Fibroblast of the conjunctiva (primary cell): Measurements from ENCODE around the gene TMEM151B.

Experiments used
- DNase-seq: peaks from one replicate; pipeline ENCODE4 v3.0.0-alpha.2; 2010; ENCODE audit warnings: low read depth

TMEM151B gene

GRCh38 chr6:44250718-44251123 is 19.5 kb upstream of the TMEM151B start:
- DNase-seq: no peak

GRCh38 chr6:44251576-44252524 is 18.4 kb upstream of the TMEM151B start:
- no peak for DNase-seq

GRCh38 chr6:44253307-44254101 is 16.7 kb upstream of the TMEM151B start:
- DNase-seq: no peak

GRCh38 chr6:44254191-44255104 is 15.8 kb upstream of the TMEM151B start:
- DNase-seq: no peak

- DNase-seq: no peak
Measured at GRCh38 chr6:44255105-44255808, 15.0 kb upstream of the TMEM151B start.

GRCh38 chr6:44255871-44256774 is 14.1 kb upstream of the TMEM151B start:
- DNase-seq: no peak

- no peak for DNase-seq
Measured at GRCh38 chr6:44256775-44257024, 13.6 kb upstream of the TMEM151B start.

GRCh38 chr6:44257025-44257752 is 13.1 kb upstream of the TMEM151B start, which contains the start of gene SLC35B2:
Gene SLC35B2 (minus strand): TSS chr6:44257528. CDS start chr6:44257410, 118 bp downstream.
- no peak for DNase-seq

- no peak for DNase-seq
Measured at GRCh38 chr6:44257753-44258324, 12.4 kb upstream of the TMEM151B start.

GRCh38 chr6:44258325-44258863 is 11.9 kb upstream of the TMEM151B start:
- DNase-seq: no peak

- no peak for DNase-seq
Measured at GRCh38 chr6:44258921-44259320, 11.3 kb upstream of the TMEM151B start.

- DNase-seq: no peak
Measured at GRCh38 chr6:44260011-44260410, 10.2 kb upstream of the TMEM151B start.

- no peak for DNase-seq
Measured at GRCh38 chr6:44260451-44261297, 9.6 kb upstream of the TMEM151B start.

- no peak for DNase-seq
Measured at GRCh38 chr6:44261581-44261980, 8.7 kb upstream of the TMEM151B start.

- no peak for DNase-seq
Measured at GRCh38 chr6:44262467-44263353, 7.5 kb upstream of the TMEM151B start.

GRCh38 chr6:44263354-44264100 is 6.7 kb upstream of the TMEM151B start:
- DNase-seq: no peak
